H1 (cell line): ENCODE data around the gene NDUFB6. TPM values are rescaled to one million over a fixed set of nuclear protein-coding genes. Genes with fewer than 3 reads are reported as not detected.

Experiments used
- KDM5A ChIP-seq: fragments of 200-600 bp; IDR thresholded peaks from 2 replicates; pipeline ENCODE4 v1.7.1; 2012; ENCODE audit warnings: mild to moderate bottlenecking, low read length, inconsistent platforms, mixed read lengths
- SIRT6 ChIP-seq: IDR thresholded peaks from one replicate; pipeline ENCODE4 v1.7.1; 2012; ENCODE audit warnings: low read length, inconsistent platforms
- TAF7 ChIP-seq: optimal IDR thresholded peaks from 2 replicates; pipeline ENCODE3; 2011; ENCODE audit warnings: low read depth, mild to moderate bottlenecking, inconsistent platforms, low read length, moderate library complexity, borderline replicate concordance
- TEAD4 ChIP-seq: IDR thresholded peaks from 2 replicates; pipeline ENCODE4 v1.6.1; 2012; ENCODE audit warnings: low read depth, low read length, inconsistent platforms, mixed read lengths
- YY1 ChIP-seq: IDR thresholded peaks from 2 replicates; pipeline ENCODE4 v1.6.1; 2011; ENCODE audit warnings: low read depth, mild to moderate bottlenecking, low read length
- polyA plus RNA-seq, 7 experiments: library from polyadenylated mRNA; depleted of rRNA in 3 of 7; stranded (reverse) in 5 of 7; unstranded in 2 of 7; fragments of >200 nt in 5 of 7; fragments of 200-250 nt in 2 of 7; gene quantifications; 1 replicate in 5 of 7; 2 replicates in 1 of 7; 4 replicates in 1 of 7; pipeline versions ENCODE4 v1.2.1 to v1.2.3, GENCODE V29; 2011 to 2013; ENCODE audit warnings: missing spikeins in 2 of 7, mixed read lengths in 2 of 7
- total RNA-seq: library from RNA; stranded (reverse); fragmentation: NEBNext Ultra II Directional; extraction: Animal tissue kit (Norgen Biotek cat#: 25700); gene quantifications from 2 replicates; pipeline ENCODE4 v1.2.1, GENCODE V29; 2021

Gene NDUFB6
- total and polyA plus RNA-seq, 2 of the 8 experiments (the other 6 are each of a cell fraction or from before 2014, with no cell fraction given), result 55.8 to 61.4 TPM

DNA sequence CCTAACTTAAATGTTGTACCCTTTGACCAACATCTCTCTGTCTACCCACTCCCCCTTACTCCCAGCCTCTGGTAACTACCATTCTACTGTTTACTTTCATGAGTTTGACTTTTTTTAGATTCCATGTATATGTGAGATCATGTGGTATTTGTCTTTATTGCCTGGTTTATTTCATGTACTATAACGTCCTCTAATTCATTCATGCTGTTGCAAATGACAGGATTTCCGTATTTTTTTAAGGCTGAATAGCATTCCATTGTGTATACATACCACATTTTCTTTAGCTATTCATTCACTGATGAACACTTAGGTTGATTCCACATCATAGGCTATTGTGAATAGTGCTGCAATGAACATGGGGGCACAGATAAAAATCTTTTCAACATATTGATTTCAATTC is 11.8 kb upstream of the NDUFB6 start (continued):
- no peak for TF ChIP-seq YY1
- no peak for TF ChIP-seq TEAD4
- no peak for TF ChIP-seq TAF7
- no peak for TF ChIP-seq KDM5A
- no peak for TF ChIP-seq SIRT6
